CD8-positive, alpha-beta memory T cell (primary cell): ENCODE measurements around the gene EVX2. TPM values are rescaled to one million over a fixed set of nuclear protein-coding genes. Genes with fewer than 3 reads are reported as not detected.

Experiments used
- CTCF ChIA-PET: fragments of 350-600 bp; sonication (Branson Sonifier 250); formaldehyde crosslinking; loops from one replicate; lab custom pipeline; 2021; ENCODE audit warnings: antibody characterized with exemption; lab: Charles Lee
- POLR2A ChIA-PET: fragments of 350-600 bp; sonication (Branson Sonifier 250); formaldehyde crosslinking; loops from one replicate; lab custom pipeline; 2021; ENCODE audit warnings: antibody characterized with exemption; lab: Charles Lee
- DNase-seq, 5 donors: peaks; one replicate each; pipeline versions ENCODE4 v3.0.0 to v3.0.0-alpha.2; 2020 to 2022; ENCODE audit warnings: mixed read lengths in 1 of 5
- H3K27ac ChIP-seq: one replicate; pipeline ENCODE4 v1.7.0; 2013; ENCODE audit warnings: low read depth, mild to moderate bottlenecking, low read length, moderate library complexity
- H3K27me3 ChIP-seq: 2 replicates; pipeline ENCODE4 v1.7.0; 2013; ENCODE audit warnings: low read length, mild to moderate bottlenecking; ENCODE audit not compliant: insufficient read depth, poor library complexity, severe bottlenecking
- H3K36me3 ChIP-seq: 2 replicates; pipeline ENCODE4 v1.7.0; 2013; ENCODE audit warnings: mild to moderate bottlenecking, low read length, moderate library complexity; ENCODE audit not compliant: insufficient read depth
- H3K4me1 ChIP-seq: 2 replicates; pipeline ENCODE4 v1.7.0; 2013; ENCODE audit warnings: mild to moderate bottlenecking, low read length, moderate library complexity; ENCODE audit not compliant: insufficient read depth
- H3K4me3 ChIP-seq: 2 replicates; pipeline ENCODE4 v1.7.0; 2013; ENCODE audit warnings: mild to moderate bottlenecking, low read length
- H3K9me3 ChIP-seq: 2 replicates; pipeline ENCODE4 v1.7.0; 2013; ENCODE audit warnings: mild to moderate bottlenecking, low read length
- H3K27ac Mint-ChIP-seq, 8 donors: one replicate each; pipeline ENCODE4 v1.8.0; 2020 to 2021; ENCODE audit warnings: mixed read lengths in 8 of 8, mild to moderate bottlenecking in 6 of 8, inconsistent platforms in 3 of 8, moderate library complexity in 3 of 8
- H3K27me3 Mint-ChIP-seq, 2 donors: one replicate each; pipeline ENCODE4 v1.8.0; 2020 to 2021; ENCODE audit warnings: mixed read lengths in 2 of 2, mild to moderate bottlenecking in 1 of 2, moderate library complexity in 1 of 2
- H3K36me3 Mint-ChIP-seq, 3 donors: one replicate each; pipeline ENCODE4 v1.8.0; 2020 to 2021; ENCODE audit warnings: mixed read lengths in 3 of 3, inconsistent platforms in 1 of 3, mild to moderate bottlenecking in 1 of 3
- H3K4me1 Mint-ChIP-seq, 3 donors: one replicate each; pipeline ENCODE4 v1.8.0; 2020 to 2021; ENCODE audit warnings: mixed read lengths in 3 of 3, inconsistent platforms in 1 of 3, mild to moderate bottlenecking in 1 of 3
- H3K4me3 Mint-ChIP-seq, 7 donors: one replicate each; pipeline ENCODE4 v1.8.0; 2020 to 2021; ENCODE audit warnings: mixed read lengths in 7 of 7, mild to moderate bottlenecking in 6 of 7, moderate library complexity in 4 of 7, inconsistent platforms in 2 of 7
- H3K9me3 Mint-ChIP-seq, 5 donors: one replicate each; pipeline ENCODE4 v1.8.0; 2020 to 2022; ENCODE audit warnings: mixed read lengths in 5 of 5, mild to moderate bottlenecking in 3 of 5, moderate library complexity in 2 of 5, inconsistent platforms in 1 of 5
- polyA plus RNA-seq: library from polyadenylated mRNA; unstranded; fragments of 300-500 nt; fragmentation: Illumina TruSeq; gene quantifications from one replicate; pipeline ENCODE4 v1.2.3, GENCODE V29; 2021
- total RNA-seq, 2 experiments: library from RNA; stranded (reverse); gene quantifications; one replicate each; pipeline ENCODE4 v1.2.3, GENCODE V29; 2021

The EVX2 gene
- total and polyA plus RNA-seq, 3 experiments from 2014 or later, result not detected

DNA sequence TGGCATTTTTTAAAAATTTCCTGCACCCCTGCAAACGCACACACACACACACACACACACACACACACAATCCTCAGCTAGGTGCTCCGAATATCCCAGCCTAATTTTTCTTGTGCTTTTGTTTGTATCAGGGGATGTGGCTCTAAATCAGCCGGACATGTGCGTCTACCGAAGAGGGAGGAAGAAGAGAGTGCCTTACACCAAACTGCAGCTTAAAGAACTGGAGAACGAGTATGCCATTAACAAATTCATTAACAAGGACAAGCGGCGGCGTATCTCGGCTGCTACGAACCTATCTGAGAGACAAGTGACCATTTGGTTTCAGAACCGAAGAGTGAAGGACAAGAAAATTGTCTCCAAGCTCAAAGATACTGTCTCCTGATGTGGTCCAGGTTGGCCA, 10.6 kb upstream of the EVX2 start:
- ChIA-PET CTCF (interaction anchor here (1.0 kb wide), 1 partner anchor 8 kb away, joined by 6 read pairs; no protein-coding TSS in a partner anchor), POLR2A (interaction anchor here (0.6 to 0.7 kb wide), 2 partner anchors 1485 to 1694 kb away, joined by 4 read pairs; no protein-coding TSS in a partner anchor)
- H3K4me3 ChIP-seq, result no peak overlapping the region
- no peak overlapping the region for H3K27ac ChIP-seq
- Mint-ChIP-seq H3K27me3 (peaks cover 89 to 90% of the 10 kb centered on the region in 2 donors), H3K27ac (peak overlapping the region in 1 of 8 donors; percentile 51), H3K4me3 (peak overlapping the region in 1 of 7 donors; percentile 54), H3K9me3 (peaks cover 8 to 36% (median 25%) of the 10 kb centered on the region in 5 donors), H3K36me3 (peaks cover 0 to 2% (median 0%) of the 10 kb centered on the region in 3 donors), H3K4me1 (peaks cover 26 to 41% (median 40%) of the 10 kb centered on the region in 3 donors)
- H3K4me1 ChIP-seq, result peaks cover 18% of the 10 kb centered on the region
- no peak for DNase-seq
- peaks cover 84% of the 10 kb centered on the region for H3K27me3 ChIP-seq
- no peaks in the 10 kb centered on the region for H3K36me3 ChIP-seq
- peaks cover 4% of the 10 kb centered on the region for H3K9me3 ChIP-seq

DNA sequence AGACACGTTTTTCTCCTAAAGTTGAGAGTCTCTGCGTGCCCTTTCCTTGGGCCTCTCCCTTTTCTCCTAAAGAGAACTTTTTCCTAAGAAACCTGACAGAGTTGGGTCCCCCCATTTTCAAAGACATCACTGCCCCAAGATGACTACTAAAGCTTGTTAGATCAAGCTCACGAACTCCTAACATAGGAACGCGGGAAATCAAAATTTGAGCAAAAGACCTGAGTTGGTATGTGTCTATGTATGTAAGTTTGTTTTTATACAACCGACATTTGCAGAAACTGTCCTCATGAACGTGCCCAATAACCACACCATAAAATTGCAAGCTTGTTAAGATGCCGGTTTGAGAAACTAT, 10.1 kb upstream of the EVX2 start:
- DNase-seq, result no peak
- Histone ChIP-seq H3K27me3 (peaks cover 84% of the 10 kb centered on the region), H3K9me3 (peaks cover 4% of the 10 kb centered on the region), H3K36me3 (no peaks in the 10 kb centered on the region), H3K27ac (no peak overlapping the region), H3K4me3 (no peak overlapping the region), H3K4me1 (peaks cover 18% of the 10 kb centered on the region)
- Mint-ChIP-seq H3K27ac (peak overlapping the region in 4 of 8 donors; percentile 3 to 51 (median 40)), H3K4me3 (peak overlapping the region; percentile 4 to 54 (median 16)), H3K9me3 (peaks cover 8 to 37% (median 27%) of the 10 kb centered on the region in 5 donors), H3K27me3 (peaks cover 89 to 90% of the 10 kb centered on the region in 2 donors), H3K4me1 (peaks cover 26 to 41% (median 40%) of the 10 kb centered on the region in 3 donors), H3K36me3 (peaks cover 0 to 2% (median 0%) of the 10 kb centered on the region in 3 donors)
- CTCF ChIA-PET, result interaction anchor here (1.0 kb wide), 1 partner anchor 9 kb away, joined by 6 read pairs; no protein-coding TSS in a partner anchor
- POLR2A ChIA-PET, result interaction anchor here (0.6 kb wide), 1 partner anchor 1694 kb away, joined by 4 read pairs; no protein-coding TSS in a partner anchor

DNA sequence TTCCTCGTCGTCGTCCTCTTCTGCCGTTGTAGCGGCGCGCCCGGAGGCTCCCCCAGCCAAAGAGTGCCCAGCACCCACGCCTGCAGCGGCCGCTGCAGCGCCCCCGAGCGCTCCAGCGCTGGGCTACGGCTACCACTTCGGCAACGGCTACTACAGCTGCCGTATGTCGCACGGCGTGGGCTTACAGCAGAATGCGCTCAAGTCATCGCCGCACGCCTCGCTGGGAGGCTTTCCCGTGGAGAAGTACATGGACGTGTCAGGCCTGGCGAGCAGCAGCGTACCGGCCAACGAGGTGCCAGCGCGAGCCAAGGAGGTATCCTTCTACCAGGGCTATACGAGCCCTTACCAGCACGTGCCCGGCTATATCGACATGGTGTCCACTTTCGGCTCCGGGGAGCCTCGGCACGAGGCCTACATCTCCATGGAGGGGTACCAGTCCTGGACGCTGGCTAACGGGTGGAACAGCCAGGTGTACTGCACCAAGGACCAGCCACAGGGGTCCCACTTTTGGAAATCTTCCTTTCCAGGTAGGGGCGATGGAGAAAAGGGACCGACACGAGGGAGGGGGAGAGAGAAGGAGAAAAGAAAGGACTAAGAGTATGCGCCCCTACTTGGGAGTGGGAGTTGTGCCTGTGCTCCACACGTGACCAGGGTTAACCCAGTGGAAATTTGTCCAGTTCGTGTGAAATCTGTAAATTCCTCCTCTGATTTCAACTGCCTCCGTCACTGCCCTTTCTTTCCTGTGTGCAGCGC, 9.6 kb upstream of the EVX2 start:
- no peak for DNase-seq
- CTCF ChIA-PET, result interaction anchor here (1.0 kb wide), 1 partner anchor 9 kb away, joined by 6 read pairs; no protein-coding TSS in a partner anchor
- Mint-ChIP-seq H3K4me1 (peaks cover 28 to 44% (median 42%) of the 10 kb centered on the region in 3 donors), H3K27me3 (peaks cover 91% of the 10 kb centered on the region in 2 donors), H3K4me3 (peak overlapping the region in 6 of 7 donors; percentile 6 to 54 (median 36)), H3K27ac (peak overlapping the region in 5 of 8 donors; percentile 3 to 53 (median 44)), H3K9me3 (peaks cover 8 to 40% (median 27%) of the 10 kb centered on the region in 5 donors), H3K36me3 (peaks cover 0 to 2% (median 0%) of the 10 kb centered on the region in 3 donors)
- Histone ChIP-seq H3K9me3 (peaks cover 4% of the 10 kb centered on the region), H3K36me3 (no peaks in the 10 kb centered on the region), H3K27me3 (peaks cover 84% of the 10 kb centered on the region), H3K4me3 (no peak overlapping the region), H3K4me1 (peaks cover 18% of the 10 kb centered on the region), H3K27ac (no peak overlapping the region)
- POLR2A ChIA-PET, result no interaction called here

DNA sequence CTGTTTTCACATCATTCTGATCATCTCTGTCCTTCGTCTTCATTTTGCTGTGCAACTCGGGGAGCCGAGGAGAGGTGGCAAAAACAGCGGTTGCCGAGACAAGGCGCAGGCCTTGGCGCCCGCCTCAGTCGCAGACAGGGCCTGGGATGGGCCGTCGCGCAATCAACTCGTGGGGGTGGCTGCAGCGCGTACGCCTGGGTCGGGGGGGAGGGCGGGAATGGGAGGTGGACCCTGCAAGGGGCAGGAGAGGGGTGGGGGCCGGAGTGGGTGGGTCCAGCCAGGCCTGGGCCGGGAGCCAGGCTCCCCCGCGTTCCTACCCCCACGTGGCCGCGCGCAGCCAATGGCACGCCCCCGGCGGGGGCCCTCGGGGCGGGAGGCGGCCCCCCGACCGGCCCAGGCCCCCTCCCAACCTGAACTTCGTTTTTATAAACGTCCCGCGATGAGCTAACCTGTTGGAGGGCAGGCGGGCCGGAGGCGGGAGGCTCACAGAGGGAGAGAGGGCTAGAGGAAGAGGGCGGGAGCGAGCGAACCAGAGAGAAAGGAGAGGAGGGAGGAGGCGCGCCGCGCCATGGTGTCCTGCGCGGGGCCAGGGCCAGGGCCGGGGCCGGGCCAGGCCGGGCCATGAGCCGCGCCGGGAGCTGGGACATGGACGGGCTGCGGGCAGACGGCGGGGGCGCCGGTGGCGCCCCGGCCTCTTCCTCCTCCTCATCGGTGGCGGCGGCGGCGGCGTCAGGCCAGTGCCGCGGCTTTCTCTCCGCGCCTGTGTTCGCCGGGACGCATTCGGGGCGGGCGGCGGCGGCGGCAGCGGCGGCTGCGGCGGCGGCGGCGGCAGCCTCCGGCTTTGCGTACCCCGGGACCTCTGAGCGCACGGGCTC, 8.7 kb upstream of the EVX2 start, which contains the start of gene HOXD13:
Gene HOXD13 (plus strand): TSS at position 452 of the 875 bp plus-strand sequence. CDS start 170 bp downstream, at position 622.
- H3K36me3 Mint-ChIP-seq, result peaks cover 0 to 2% (median 0%) of the 10 kb centered on the region in 3 donors
- ChIA-PET POLR2A (no interaction called here), CTCF (no interaction called here)

DNA sequence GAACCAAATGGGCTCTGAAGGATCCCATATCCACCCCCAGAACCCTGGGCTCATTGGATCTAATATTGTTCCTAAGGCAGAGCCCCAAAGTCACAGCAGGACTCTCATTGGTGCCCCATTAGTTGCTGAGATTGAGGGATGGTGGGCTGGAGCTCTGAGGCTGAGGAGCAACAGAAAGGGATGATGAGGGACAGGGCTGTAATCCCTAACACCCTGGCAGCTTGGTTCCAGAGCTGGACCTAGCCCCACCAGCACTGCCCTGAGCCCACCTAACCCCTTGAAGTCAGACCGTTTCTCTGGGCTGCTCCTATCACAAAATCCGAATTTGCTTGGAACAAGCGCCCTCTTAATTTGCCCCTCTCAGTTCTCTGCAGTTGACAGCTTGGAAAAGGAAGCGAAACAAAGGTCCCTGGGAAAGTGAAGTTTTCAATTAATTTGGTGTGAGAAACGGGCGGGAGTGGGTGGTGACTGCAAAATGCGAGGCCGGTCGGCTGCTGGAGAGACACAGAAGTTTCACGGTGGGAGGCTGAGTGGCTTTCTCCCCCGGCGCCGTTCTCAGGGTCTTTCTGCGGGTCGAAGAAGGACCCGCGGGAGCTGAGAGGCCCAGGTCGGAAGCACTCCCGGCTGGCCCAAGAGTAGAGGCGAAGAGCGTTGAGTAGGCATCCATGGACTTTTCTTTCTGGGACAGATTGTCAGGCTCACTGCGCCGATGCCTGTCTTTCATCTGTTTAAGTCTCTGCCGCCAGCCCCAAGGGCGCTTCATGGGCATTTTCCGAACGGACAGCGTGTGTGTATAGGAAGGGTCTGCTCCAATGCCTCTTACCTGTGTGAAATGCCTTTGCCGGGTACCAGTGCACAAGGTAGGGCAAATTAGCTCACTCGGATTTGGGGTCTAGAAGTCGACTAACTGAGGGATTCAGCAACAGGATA, 7.8 kb upstream of the EVX2 start:
- no peaks in the 10 kb centered on the region for H3K36me3 ChIP-seq
- Mint-ChIP-seq H3K27ac (peak overlapping the region in 4 of 8 donors; percentile 22 to 69 (median 58)), H3K4me3 (peak overlapping the region; percentile 46 to 81 (median 57)), H3K4me1 (peaks cover 18 to 32% (median 29%) of the 10 kb centered on the region in 3 donors), H3K27me3 (peaks cover 91 to 93% of the 10 kb centered on the region in 2 donors), H3K9me3 (peaks cover 11 to 49% (median 35%) of the 10 kb centered on the region in 5 donors), H3K36me3 (peaks cover 0 to 4% (median 2%) of the 10 kb centered on the region in 3 donors)
- POLR2A ChIA-PET, result no interaction called here
- peaks cover 5% of the 10 kb centered on the region for H3K4me1 ChIP-seq
- H3K27ac ChIP-seq, result no peak overlapping the region
- peaks cover 85% of the 10 kb centered on the region for H3K27me3 ChIP-seq
- H3K4me3 ChIP-seq, result no peak overlapping the region
- DNase-seq, result no peak
- peaks cover 7% of the 10 kb centered on the region for H3K9me3 ChIP-seq
- CTCF ChIA-PET, result no interaction called here

More for the DNA sequence above, 8.7 kb upstream of the EVX2 start, which contains the start of gene HOXD13:
- peaks cover 85% of the 10 kb centered on the region for H3K27me3 ChIP-seq
- H3K4me3 ChIP-seq, result no peak within 1 kb of the TSS
- no peak for DNase-seq
- peak within 1 kb of the TSS; percentile 54 to 81 (median 57) for H3K4me3 Mint-ChIP-seq
- peaks cover 8 to 42% (median 27%) of the 10 kb centered on the region in 5 donors for H3K9me3 Mint-ChIP-seq
- no peak within 1 kb of the TSS for H3K27ac ChIP-seq
- peaks cover 25 to 42% (median 38%) of the 10 kb centered on the region in 3 donors for H3K4me1 Mint-ChIP-seq
- no peaks in the 10 kb centered on the region for H3K36me3 ChIP-seq
- peaks cover 4% of the 10 kb centered on the region for H3K9me3 ChIP-seq
- H3K27ac Mint-ChIP-seq, result peak within 1 kb of the TSS in 4 of 8 donors; percentile 22 to 69 (median 60)
- H3K4me1 ChIP-seq, result peaks cover 14% of the 10 kb centered on the region
- peaks cover 91% of the 10 kb centered on the region in 2 donors for H3K27me3 Mint-ChIP-seq

DNA sequence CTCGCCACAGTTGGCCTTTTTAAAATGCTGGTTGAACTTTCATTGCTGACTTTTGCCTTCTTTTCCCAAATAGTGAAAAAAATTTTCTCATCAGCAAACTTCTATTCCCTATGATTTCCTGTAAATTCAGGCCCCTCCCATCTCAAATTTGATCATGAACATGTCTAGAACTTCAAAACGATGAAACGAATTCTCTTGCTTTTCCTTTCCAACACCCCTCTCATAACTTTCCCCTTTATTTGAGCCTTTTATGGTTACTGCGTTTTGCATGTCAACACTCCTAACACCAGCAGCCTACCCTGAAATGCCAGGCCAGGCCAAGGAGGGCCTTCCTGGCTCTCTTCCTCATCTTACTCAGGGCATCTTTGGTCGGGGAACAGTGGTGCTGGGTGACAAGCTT, 7.1 kb upstream of the EVX2 start:
- peaks cover 88% of the 10 kb centered on the region for H3K27me3 ChIP-seq
- H3K4me1 ChIP-seq, result no peaks in the 10 kb centered on the region
- H3K36me3 ChIP-seq, result no peaks in the 10 kb centered on the region
- Mint-ChIP-seq H3K4me3 (peak overlapping the region in 2 of 7 donors; percentile 43 to 46), H3K36me3 (peaks cover 0 to 4% (median 2%) of the 10 kb centered on the region in 3 donors), H3K4me1 (peaks cover 15 to 26% (median 22%) of the 10 kb centered on the region in 3 donors), H3K9me3 (peaks cover 9 to 48% (median 38%) of the 10 kb centered on the region in 5 donors), H3K27ac (peak overlapping the region in 2 of 8 donors; percentile 47 to 68), H3K27me3 (peaks cover 90% of the 10 kb centered on the region in 2 donors)
- no peak for DNase-seq
- CTCF ChIA-PET, result no interaction called here
- H3K4me3 ChIP-seq, result no peak overlapping the region
- H3K9me3 ChIP-seq, result peaks cover 8% of the 10 kb centered on the region
- H3K27ac ChIP-seq, result no peak overlapping the region
- POLR2A ChIA-PET, result no interaction called here
